ENCODE data around the gene ATG10.

GRCh38 chr5:82106207-82106606 is 134.4 kb downstream of the ATG10 start:
- TF ChIP-seq CTCF (IDR thresholded peaks at IDR 0.05) = no peak
- no peak for TF ChIP-seq POLR2A (IDR thresholded peaks at IDR 0.05)
